SK-N-SH treated with all-trans-retinoic acid at 6 μM for 48 hours (cell line): Measurements from ENCODE around the gene CDC14A.

Experiments used
- ATAC-seq: fragments of 200-7000 bp; cut with Tn5 transposase; 3 replicates; pipeline ENCODE4 v1.9.1; 2020; ENCODE audit warnings: mild to moderate bottlenecking, moderate library complexity
- ARNTL ChIP-seq: fragments of 450-650 bp; formaldehyde crosslinking; IDR thresholded peaks from 2 replicates; pipeline ENCODE4 v1.5.0; 2020; ENCODE audit warnings: low read depth, mild to moderate bottlenecking, moderate library complexity, borderline replicate concordance
- BACH2 ChIP-seq: fragments of 250-450 bp; sonication (Bioruptor Pico); IDR thresholded peaks from 2 replicates; pipeline ENCODE4 v1.9.0; 2021; ENCODE audit warnings: mild to moderate bottlenecking, borderline replicate concordance
- CSDC2 ChIP-seq: fragments of 250-450 bp; sonication (Bioruptor Pico); IDR thresholded peaks from 2 replicates; pipeline ENCODE4 v1.5.0; 2020; ENCODE audit warnings: mild to moderate bottlenecking, moderate library complexity
- CSRNP3 ChIP-seq: fragments of 250-450 bp; sonication (Bioruptor Pico); IDR thresholded peaks from 2 replicates; pipeline ENCODE4 v1.5.1; 2021; ENCODE audit warnings: mild to moderate bottlenecking, moderate library complexity
- ESRRG ChIP-seq: fragments of 250-450 bp; sonication (Bioruptor Pico); IDR thresholded peaks from 2 replicates; pipeline ENCODE4 v1.6.1; 2021; ENCODE audit warnings: mild to moderate bottlenecking
- GLIS3 ChIP-seq: fragments of 250-450 bp; sonication (Bioruptor Pico); IDR thresholded peaks from 2 replicates; pipeline ENCODE4 v1.5.0; 2020; ENCODE audit warnings: mild to moderate bottlenecking, moderate library complexity
- ISL1 ChIP-seq: fragments of 250-450 bp; sonication (Bioruptor Pico); IDR thresholded peaks from 2 replicates; pipeline ENCODE4 v2.1.2; 2022; ENCODE audit warnings: mild to moderate bottlenecking, moderate library complexity
- OSR1 ChIP-seq: fragments of 250-450 bp; sonication (Bioruptor Pico); IDR thresholded peaks from 2 replicates; pipeline ENCODE4 v1.8.0; 2022; ENCODE audit warnings: moderate library complexity, mild to moderate bottlenecking, inconsistent platforms
- PATZ1 ChIP-seq: fragments of 250-450 bp; sonication (Bioruptor Pico); IDR thresholded peaks from 2 replicates; pipeline ENCODE4 v1.8.0; 2020; ENCODE audit warnings: mild to moderate bottlenecking, moderate library complexity, borderline replicate concordance
- POU6F1 ChIP-seq: fragments of 250-450 bp; sonication (Bioruptor Pico); IDR thresholded peaks from 2 replicates; pipeline ENCODE4 v1.8.0; 2021; ENCODE audit warnings: low read depth, mild to moderate bottlenecking, moderate library complexity, borderline replicate concordance
- SNAI2 ChIP-seq: fragments of 250-450 bp; sonication (Bioruptor Pico); IDR thresholded peaks from 2 replicates; pipeline ENCODE4 v1.5.0; 2020; ENCODE audit warnings: mild to moderate bottlenecking, moderate library complexity
- TCF4 ChIP-seq: fragments of 250-450 bp; sonication (Bioruptor Pico); IDR thresholded peaks from 2 replicates; pipeline ENCODE4 v1.8.0; 2021; ENCODE audit warnings: mild to moderate bottlenecking, moderate library complexity, borderline replicate concordance
- TOX ChIP-seq: fragments of 250-450 bp; sonication (Bioruptor Pico); IDR thresholded peaks from 2 replicates; pipeline ENCODE4 v1.8.0; 2021; ENCODE audit warnings: mild to moderate bottlenecking, moderate library complexity, borderline replicate concordance
- TSHZ2 ChIP-seq: fragments of 250-450 bp; sonication (Bioruptor Pico); IDR thresholded peaks from 2 replicates; pipeline ENCODE4 v1.5.0; 2020; ENCODE audit warnings: mild to moderate bottlenecking, moderate library complexity
- ZC3H10 ChIP-seq: fragments of 250-450 bp; sonication (Bioruptor Pico); IDR thresholded peaks from 2 replicates; pipeline ENCODE4 v1.5.1; 2021; ENCODE audit warnings: mild to moderate bottlenecking, moderate library complexity
- ZFP3 ChIP-seq: fragments of 250-450 bp; sonication (Bioruptor Pico); IDR thresholded peaks from 2 replicates; pipeline ENCODE4 v1.5.0; 2020; ENCODE audit warnings: mild to moderate bottlenecking, moderate library complexity
- ZFP30 ChIP-seq: fragments of 450-650 bp; formaldehyde crosslinking; IDR thresholded peaks from 2 replicates; pipeline ENCODE4 v1.5.0; 2022; ENCODE audit warnings: mild to moderate bottlenecking, moderate library complexity
- ZNF565 ChIP-seq: fragments of 450-650 bp; formaldehyde crosslinking; conservative IDR thresholded peaks from 2 replicates; pipeline ENCODE4 v1.5.0; 2020; ENCODE audit warnings: low read depth, mild to moderate bottlenecking, moderate library complexity
- ZNF70 ChIP-seq: fragments of 450-650 bp; formaldehyde crosslinking; IDR thresholded peaks from 2 replicates; pipeline ENCODE4 v1.5.0; 2020; ENCODE audit warnings: mild to moderate bottlenecking, moderate library complexity
- ZNF8 ChIP-seq: fragments of 450-650 bp; formaldehyde crosslinking; IDR thresholded peaks from 2 replicates; pipeline ENCODE4 v1.5.0; 2020; ENCODE audit warnings: mild to moderate bottlenecking, moderate library complexity

CDC14A gene

GRCh38 chr1:100419072-100419471 lies 66.8 kb downstream of the CDC14A start:
- ATAC-seq, result no peak
- TF ChIP-seq SNAI2 (CRISPR knock-in tag) (no peak), TOX (CRISPR knock-in tag) (no peak), TCF4 (CRISPR knock-in tag) (no peak), ISL1 (CRISPR knock-in tag) (no peak), ZC3H10 (CRISPR knock-in tag) (no peak), ESRRG (CRISPR knock-in tag) (no peak)
- TF ChIP-seq, all 23 proteins: peak for 0

- ATAC-seq, result no peak
- TF ChIP-seq TSHZ2 (CRISPR knock-in tag) (no peak), ZFP3 (CRISPR knock-in tag) (no peak), ARNTL (no peak), POU6F1 (CRISPR knock-in tag) (no peak), CSDC2 (CRISPR knock-in tag) (no peak), TOX (CRISPR knock-in tag) (no peak), GLIS3 (CRISPR knock-in tag) (no peak), BACH2 (CRISPR knock-in tag) (no peak)
These were observed 69.8 kb downstream of the CDC14A start for GRCh38 chr1:100422065-100422464.

- ATAC-seq, result no peak
- no peak for TF ChIP-seq TCF4 (CRISPR knock-in tag)
- no peak for TF ChIP-seq TOX (CRISPR knock-in tag)
- no peak for TF ChIP-seq ISL1 (CRISPR knock-in tag)
- no peak for TF ChIP-seq SNAI2 (CRISPR knock-in tag)
- TF ChIP-seq, all 23 proteins: peak for 0
These were observed 71.6 kb downstream of the CDC14A start for GRCh38 chr1:100423832-100424337.

- ATAC-seq, result no peak
- TF ChIP-seq OSR1 (CRISPR knock-in tag), result no peak
- TF ChIP-seq CSRNP3 (CRISPR knock-in tag), result no peak
- TF ChIP-seq ZC3H10 (CRISPR knock-in tag), result no peak
- TF ChIP-seq TCF4 (CRISPR knock-in tag), result no peak
- TF ChIP-seq ZFP30 (CRISPR knock-in tag), result no peak
- TF ChIP-seq ZNF8, result no peak
- TF ChIP-seq POU6F1 (CRISPR knock-in tag), result no peak
- TF ChIP-seq CSDC2 (CRISPR knock-in tag), result no peak
- TF ChIP-seq ARNTL, result no peak
- TF ChIP-seq PATZ1 (CRISPR knock-in tag), result no peak
- no peak for TF ChIP-seq ISL1 (CRISPR knock-in tag)
- TF ChIP-seq ZFP3 (CRISPR knock-in tag), result no peak
- TF ChIP-seq TSHZ2 (CRISPR knock-in tag), result no peak
- no peak for TF ChIP-seq ZNF565 (CRISPR knock-in tag)
- no peak for TF ChIP-seq TOX (CRISPR knock-in tag)
- TF ChIP-seq GLIS3 (CRISPR knock-in tag), result no peak
- no peak for TF ChIP-seq BACH2 (CRISPR knock-in tag)
- TF ChIP-seq ZNF70 (CRISPR knock-in tag), result no peak
- TF ChIP-seq, all 23 proteins: peak for 0
These were observed 75.9 kb downstream of the CDC14A start for GRCh38 chr1:100428160-100428559.
